Stimulated activated CD8-positive, alpha-beta memory T cell treated with anti-CD3 and anti-CD28 coated beads, Interleukin-7, amount 100 ng/mL, for 4 hours (primary cell): ENCODE data around the gene TMEM130.
A peak's percentile ranks its signal among the peaks of the same experiment; 100 is the strongest.

Source experiments
- DNase-seq, 2 donors: peaks; one replicate each; pipeline ENCODE4 v3.0.0-alpha.2; 2020; ENCODE audit warnings: low read depth in 2 of 2

The TMEM130 gene

GRCh38 chr7:98869597-98870120 lies at the start of gene TMEM130:
TSS of gene TMEM130 (minus strand) at chr7:98870014. CDS start at chr7:98869861, 153 bp downstream.
- no peak for DNase-seq

GRCh38 chr7:98917331-98917730 lies 47.5 kb upstream of the TMEM130 start:
- DNase-seq: no peak

- DNase-seq: no peak
These were observed 43.8 kb upstream of the TMEM130 start for GRCh38 chr7:98913612-98914011.

GRCh38 chr7:98913026-98913425 lies 43.2 kb upstream of the TMEM130 start:
- no peak for DNase-seq

- no peak for DNase-seq
These were observed 42.1 kb upstream of the TMEM130 start for GRCh38 chr7:98911916-98912315.

- DNase-seq: no peak
These were observed 40.6 kb upstream of the TMEM130 start for GRCh38 chr7:98910427-98910826.

- DNase-seq: no peak
These were observed 39.7 kb upstream of the TMEM130 start for GRCh38 chr7:98909487-98909886.

- no peak for DNase-seq
These were observed 38.8 kb upstream of the TMEM130 start for GRCh38 chr7:98908585-98908984.

GRCh38 chr7:98907570-98907969 lies 37.8 kb upstream of the TMEM130 start:
- no peak for DNase-seq

- no peak for DNase-seq
These were observed 33.4 kb upstream of the TMEM130 start for GRCh38 chr7:98903246-98903645.

GRCh38 chr7:98902523-98902922 lies 32.7 kb upstream of the TMEM130 start:
- no peak for DNase-seq

- no peak for DNase-seq
These were observed 31.0 kb upstream of the TMEM130 start for GRCh38 chr7:98900815-98901214.

GRCh38 chr7:98899816-98900215 lies 30.0 kb upstream of the TMEM130 start:
- DNase-seq: no peak

- no peak for DNase-seq
These were observed 22.8 kb upstream of the TMEM130 start for GRCh38 chr7:98892609-98893008.

- no peak for DNase-seq
These were observed 17.2 kb upstream of the TMEM130 start for GRCh38 chr7:98887038-98887437.

GRCh38 chr7:98884416-98884815 lies 14.6 kb upstream of the TMEM130 start:
- no peak for DNase-seq

- DNase-seq: no peak
These were observed 11.9 kb upstream of the TMEM130 start for GRCh38 chr7:98881561-98882315.

GRCh38 chr7:98880485-98880884 lies 10.7 kb upstream of the TMEM130 start:
- DNase-seq: no peak

GRCh38 chr7:98879979-98880315 lies 10.1 kb upstream of the TMEM130 start:
- DNase-seq: no peak

GRCh38 chr7:98879198-98879978 lies 9.6 kb upstream of the TMEM130 start:
- DNase-seq: peak; percentile 38 to 44

- peak; percentile 43 to 70 for DNase-seq
These were observed 8.8 kb upstream of the TMEM130 start, which contains the start of gene TRRAP for GRCh38 chr7:98878365-98879197. TSS of gene TRRAP (plus strand) at chr7:98878532. CDS start at chr7:98881151, 2,619 bp downstream.
